ENCODE results near the gene TMPRSS3. TPM values are rescaled to one million over a fixed set of nuclear protein-coding genes. Genes with fewer than 3 reads are reported as not detected.

Gene TMPRSS3
- total and polyA plus RNA-seq, 2 of the 13 experiments (the other 11 are each of a cell fraction or from before 2014, with no cell fraction given): 2.8 to 16.9 TPM

- TF ChIP-seq CERS6 (CRISPR knock-in tag; IDR thresholded peaks at IDR 0.05) (no peak), RAD21 (CRISPR knock-in tag; IDR thresholded peaks at IDR 0.05) (no peak), E2F5 (CRISPR knock-in tag; conservative IDR thresholded peaks at IDR 0.05) (no peak), FOXO4 (CRISPR knock-in tag; conservative IDR thresholded peaks at IDR 0.05) (no peak)
These were observed 17.4 kb downstream of the TMPRSS3 start (continued) for GRCh38 chr21:42378418-42378817.

GRCh38 chr21:42377951-42378340 lies 17.9 kb downstream of the TMPRSS3 start:
- H3K36me3 ChIP-seq (replicated peaks in 1 of 2; ENCODE audit: control insufficient read depth in 1 of 2, insufficient read depth in 2 of 2, low read length in 2 of 2): no peaks in the 10 kb centered on the region
- intact Hi-C loops (cut with micrococcal nuclease; ENCODE audit: unreplicated experiment): no loop called here
- no peak overlapping the region for H3K9ac ChIP-seq (ENCODE audit: insufficient read depth, low read depth, low read length)
- no peak for FAIRE-seq
- 87% methylated on average over 3 of the region's 5 CpGs for WGBS (ENCODE audit: low lambda C conversion rate)
- ChIA-PET POLR2A (interaction anchor here (1.1 kb wide), 1 partner anchor 11 kb away, joined by 3 read pairs; no protein-coding TSS in a partner anchor), CTCF (ENCODE audit: low intra/inter-chr PET ratio, low total read pairs) (no interaction called here)
- no peaks in the 10 kb centered on the region for H4K20me1 ChIP-seq (ENCODE audit: insufficient read depth, low read length)
- BruUV-seq (replicated peaks): no TSS peak
- in situ Hi-C loops (cut with HindIII; ENCODE audit: extremely low pct_ligation_motif_present, low pct_unique_long_range_greater_than_20kb): no loop called here
- no peak for ATAC-seq
- no peaks in the 10 kb centered on the region for H3K9me3 ChIP-seq (ENCODE audit: low read length)
- no peak overlapping the region for H3K4me2 ChIP-seq (ENCODE audit: low read depth, low read length)
- no peak overlapping the region for H3K4me3 ChIP-seq (replicated peaks in 1 of 3; ENCODE audit: insufficient read depth in 1 of 3, low read depth in 2 of 3, low read length in 3 of 3)
- H3K79me2 ChIP-seq (ENCODE audit: insufficient read depth, low read length): no peaks in the 10 kb centered on the region
- no peak for DNase-seq (ENCODE audit: low spot score)
- H2AFZ ChIP-seq (ENCODE audit: low read length): no peak overlapping the region
- H3K4me1 ChIP-seq (ENCODE audit: insufficient read depth, low read length): peaks cover 4% of the 10 kb centered on the region; the same call in 1 of the 2 replicates
- no peaks in the 10 kb centered on the region for H3K27me3 ChIP-seq (ENCODE audit: control insufficient read depth in 1 of 2, insufficient read depth in 2 of 2, low read length in 2 of 2)
- H3K27ac ChIP-seq (ENCODE audit: extremely low read length, insufficient read depth, low read length): no peak overlapping the region
- TF ChIP-seq SP2 (CRISPR knock-in tag; IDR thresholded peaks at IDR 0.05): no peak
- TF ChIP-seq ZNF737 (CRISPR knock-in tag; IDR thresholded peaks at IDR 0.05; ENCODE audit: borderline replicate concordance): no peak
- no peak for TF ChIP-seq ZNF839 (CRISPR knock-in tag; IDR thresholded peaks at IDR 0.05; ENCODE audit: borderline replicate concordance)
- TF ChIP-seq HES4 (CRISPR knock-in tag; IDR thresholded peaks at IDR 0.05; ENCODE audit: borderline replicate concordance): no peak
- TF ChIP-seq KAT2B (IDR thresholded peaks at IDR 0.05; ENCODE audit: borderline replicate concordance, low read depth, low read length): no peak
- TF ChIP-seq ZNF296 (CRISPR knock-in tag; conservative IDR thresholded peaks at IDR 0.05): no peak
- no peak for TF ChIP-seq TMF1 (CRISPR knock-in tag; IDR thresholded peaks at IDR 0.05; ENCODE audit: low read depth)
- no peak for TF ChIP-seq ATF7 (IDR thresholded peaks at IDR 0.05)
- no peak for TF ChIP-seq ATF7 (CRISPR knock-in tag; IDR thresholded peaks at IDR 0.05)
- no peak for TF ChIP-seq ELF1 (CRISPR knock-in tag; IDR thresholded peaks at IDR 0.05)
- TF ChIP-seq GMEB1 (CRISPR knock-in tag; IDR thresholded peaks at IDR 0.05; ENCODE audit: borderline replicate concordance): no peak
- no peak for TF ChIP-seq NCOR1 (IDR thresholded peaks at IDR 0.05; ENCODE audit: borderline replicate concordance, low read length)
- no peak for TF ChIP-seq PPARG (CRISPR knock-in tag; conservative IDR thresholded peaks at IDR 0.05)
- no peak for TF ChIP-seq SP4 (CRISPR knock-in tag; IDR thresholded peaks at IDR 0.05)
- no peak for TF ChIP-seq CREBL2 (CRISPR knock-in tag; IDR thresholded peaks at IDR 0.05; ENCODE audit: borderline replicate concordance)

All from HepG2 (cell line).